Stimulated activated CD8-positive, alpha-beta memory T cell treated with anti-CD3 and anti-CD28 coated beads, Interleukin-12 subunit alpha, Interleukin-12 subunit beta, amount 100 ng/mL, for 1 hour (primary cell): ENCODE results near the gene CYP1A2.
"Not testable (repeated sequence)": the region's sequence is repeated elsewhere in the genome, so short reads cannot be mapped to it uniquely, and the experiment has no call there.

Experiments used
- DNase-seq: peaks from one replicate; pipeline ENCODE4 v3.0.0-alpha.2; 2020; ENCODE audit warnings: low read depth

CYP1A2 gene

GRCh38 chr15:74748322-74748946, at the start of gene CYP1A2:
CYP1A2 (plus strand) TSS chr15:74748845; CDS start chr15:74749739, 894 bp downstream.
- DNase-seq = no peak

GRCh38 chr15:74709011-74709410, 39.6 kb upstream of the CYP1A2 start:
- no peak for DNase-seq

GRCh38 chr15:74709892-74710291, 38.8 kb upstream of the CYP1A2 start:
- no peak for DNase-seq

GRCh38 chr15:74710319-74711094, 38.1 kb upstream of the CYP1A2 start:
- no peak for DNase-seq

GRCh38 chr15:74712311-74712710, 36.3 kb upstream of the CYP1A2 start:
- DNase-seq = no peak

- no peak for DNase-seq
These were observed 32.0 kb upstream of the CYP1A2 start for GRCh38 chr15:74716651-74717050.

- DNase-seq = no peak
These were observed 26.1 kb upstream of the CYP1A2 start for GRCh38 chr15:74722591-74722990.

GRCh38 chr15:74723187-74723586, 25.5 kb upstream of the CYP1A2 start:
- DNase-seq = no peak

GRCh38 chr15:74723754-74724334, 24.8 kb upstream of the CYP1A2 start:
- DNase-seq = no peak

GRCh38 chr15:74724570-74725224, 23.9 kb upstream of the CYP1A2 start:
- DNase-seq = no peak

- DNase-seq = no peak
These were observed 23.3 kb upstream of the CYP1A2 start, which contains the start of gene CYP1A1 for GRCh38 chr15:74725225-74725774. CYP1A1 (minus strand) TSS chr15:74725528; CDS start chr15:74723097, 2,431 bp downstream.

GRCh38 chr15:74725845-74726773, 22.5 kb upstream of the CYP1A2 start:
- no peak for DNase-seq

GRCh38 chr15:74726774-74727164, 21.9 kb upstream of the CYP1A2 start:
- DNase-seq = no peak

GRCh38 chr15:74727727-74728126, 20.9 kb upstream of the CYP1A2 start:
- DNase-seq = no peak

- DNase-seq = not testable (repeated sequence)
These were observed 19.9 kb upstream of the CYP1A2 start for GRCh38 chr15:74728699-74729098.

- not testable (repeated sequence) for DNase-seq
These were observed 19.3 kb upstream of the CYP1A2 start for GRCh38 chr15:74729372-74729771.

- DNase-seq = no peak
These were observed 17.9 kb upstream of the CYP1A2 start for GRCh38 chr15:74730619-74731316.

GRCh38 chr15:74732846-74733245, 15.8 kb upstream of the CYP1A2 start:
- DNase-seq = no peak

- DNase-seq = no peak
These were observed 15.4 kb upstream of the CYP1A2 start for GRCh38 chr15:74733269-74733668.

GRCh38 chr15:74735305-74735704, 13.3 kb upstream of the CYP1A2 start:
- DNase-seq = no peak

- not testable (repeated sequence) for DNase-seq
These were observed 10.4 kb upstream of the CYP1A2 start for GRCh38 chr15:74738239-74738638.
